Fibroblast of lung (primary cell): ENCODE measurements around the gene SLC51B. TPM values are rescaled to one million over a fixed set of nuclear protein-coding genes. Genes with fewer than 3 reads are reported as not detected.

Experiments
- DNase-seq, 2 donors: peaks; one replicate each; pipeline versions ENCODE4 v3.0.0 to v3.0.0-alpha.2; 2010; ENCODE audit warnings: low read depth in 2 of 2
- H2AFZ ChIP-seq: 2 replicates; pipeline ENCODE4 v1.5.1; 2012; ENCODE audit warnings: low read length, control low read depth, inconsistent platforms
- H3K27ac ChIP-seq: 2 replicates; pipeline ENCODE4 v1.5.1; 2011; ENCODE audit warnings: low read length, control low read depth; ENCODE audit not compliant: insufficient read depth
- H3K27me3 ChIP-seq: 2 replicates; pipeline ENCODE4 v1.5.1; 2011; ENCODE audit warnings: mild to moderate bottlenecking, low read length; ENCODE audit not compliant: control insufficient read depth, insufficient read depth
- H3K36me3 ChIP-seq: 2 replicates; pipeline ENCODE4 v1.5.1; 2011; ENCODE audit warnings: low read length; ENCODE audit not compliant: control insufficient read depth, insufficient read depth
- H3K4me1 ChIP-seq: 2 replicates; pipeline ENCODE4 v1.5.1; 2011; ENCODE audit warnings: low read length; ENCODE audit not compliant: control insufficient read depth, insufficient read depth; ENCODE audit errors: extremely low read depth
- H3K4me2 ChIP-seq: 2 replicates; pipeline ENCODE4 v1.5.1; 2011; ENCODE audit warnings: low read length, control low read depth; ENCODE audit not compliant: insufficient read depth; ENCODE audit errors: extremely low read depth
- H3K4me3 ChIP-seq, 4 experiments: fragments of 200-600 bp in 1 of 4; sonication (generic) in 1 of 4; replicated peaks in 1 of 4; 2 replicates each; pipeline ENCODE4 v1.5.1; 2011 to 2016; ENCODE audit warnings: low read length in 4 of 4, low read depth in 3 of 4, mild to moderate bottlenecking in 3 of 4, control low read depth in 2 of 4, inconsistent platforms in 1 of 4, mixed read lengths in 1 of 4; ENCODE audit not compliant: insufficient read depth in 1 of 4; ENCODE audit errors: control extremely low read depth in 1 of 4
- H3K79me2 ChIP-seq: 2 replicates; pipeline ENCODE4 v1.5.1; 2012; ENCODE audit warnings: mild to moderate bottlenecking, low read length, inconsistent platforms; ENCODE audit not compliant: control insufficient read depth, insufficient read depth
- H3K9ac ChIP-seq: 2 replicates; pipeline ENCODE4 v1.5.1; 2011; ENCODE audit warnings: mild to moderate bottlenecking, low read length, control low read depth; ENCODE audit not compliant: insufficient read depth
- H3K9me3 ChIP-seq: 2 replicates; pipeline ENCODE4 v1.5.1; 2012; ENCODE audit warnings: low read depth, low read length; ENCODE audit not compliant: control insufficient read depth, insufficient read depth
- H4K20me1 ChIP-seq: 2 replicates; pipeline ENCODE4 v1.5.1; 2011; ENCODE audit warnings: low read length; ENCODE audit not compliant: control insufficient read depth, insufficient read depth; ENCODE audit errors: extremely low read depth
- EZH2 ChIP-seq: IDR thresholded peaks from 2 replicates; pipeline ENCODE4 v1.5.1; 2012; ENCODE audit warnings: low read length, control low read depth, mild to moderate bottlenecking; ENCODE audit errors: missing control alignments
- polyA minus RNA-seq: library from RNA; depleted of rRNA, polyadenylated mRNA; stranded (reverse); fragments of >200 nt; gene quantifications from 2 replicates; pipeline ENCODE4 v1.2.3, GENCODE V29; 2011; ENCODE audit warnings: low replicate concordance
- polyA plus RNA-seq, 2 donors: library from polyadenylated mRNA; depleted of rRNA in 1 of 2; stranded (reverse) in 1 of 2; unstranded in 1 of 2; fragments of >200 nt; gene quantifications; 2 replicates each; pipeline ENCODE4 v1.2.1, GENCODE V29; 2011 to 2012; ENCODE audit warnings: missing spikeins in 1 of 2
- total RNA-seq: library from RNA; depleted of rRNA; stranded (reverse); fragments of >200 nt; gene quantifications from 2 replicates; pipeline ENCODE4 v1.2.1, GENCODE V29; 2014
- TF ChIP-seq, protein P1 (sequence below), 2 donors: IDR thresholded peaks in 1 of 2; conservative IDR thresholded peaks in 1 of 2; 1 replicate in 1 of 2; 2 replicates in 1 of 2; pipeline ENCODE4 v1.5.1; 2011 to 2012; ENCODE audit warnings: low read length in 2 of 2, control low read depth in 1 of 2, inconsistent platforms in 1 of 2, low read depth in 1 of 2, mild to moderate bottlenecking in 1 of 2

Gene SLC51B
- total RNA-seq (0.51 and 0.66 TPM in 2 replicates), polyA plus RNA-seq (0.98 and 1.2 TPM in 2 replicates), polyA minus RNA-seq (not detected in 2 replicates)
- 1.3 TPM in 2 replicates for polyA plus RNA-seq (2012)

DNA sequence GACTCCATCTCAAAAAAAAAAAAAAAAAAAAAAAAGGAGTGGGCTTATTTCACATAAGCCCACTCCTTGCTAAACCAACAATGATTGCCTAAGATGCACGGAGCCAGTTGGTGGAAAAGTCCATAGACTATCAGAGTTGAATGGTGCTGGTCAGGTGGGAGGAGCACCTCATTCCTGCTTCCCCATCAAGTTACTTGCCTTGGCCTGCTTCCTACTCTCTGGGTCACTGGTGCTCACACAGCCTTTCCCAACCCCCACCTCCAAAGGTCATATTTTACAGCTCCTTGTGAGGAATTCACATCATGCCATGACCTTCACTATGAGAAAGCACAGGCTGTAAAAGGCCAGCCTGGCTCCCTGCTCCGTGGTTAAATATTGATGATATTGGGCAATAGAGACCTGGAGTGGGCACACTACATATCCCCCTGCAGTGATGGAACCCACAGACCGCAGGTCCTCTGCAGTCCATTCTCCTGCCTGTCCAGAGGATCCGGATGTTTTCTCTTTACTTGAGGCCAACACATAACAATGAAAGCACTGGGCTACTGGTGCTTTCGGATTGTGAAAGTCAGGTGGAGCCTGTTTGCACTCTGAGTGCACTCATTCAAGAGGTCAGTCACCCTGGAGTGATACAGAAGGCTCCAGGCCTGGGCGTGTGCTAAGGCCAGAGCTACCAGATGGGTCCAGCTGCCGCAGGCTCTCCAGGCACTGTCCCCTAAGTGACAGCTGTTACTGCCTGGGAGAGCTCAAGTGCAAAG is at the start of gene SLC51B:
SLC51B (plus strand) TSS at position 664 of the 758 bp plus-strand sequence. CDS start 4,618 bp downstream, outside the sequence.
- Histone ChIP-seq H4K20me1 (no peaks in the 10 kb centered on the region), H3K9me3 (no peaks in the 10 kb centered on the region), H3K4me2 (peak within 1 kb of the TSS; percentile 57), H3K9ac (no peak within 1 kb of the TSS), H3K4me3 (no peak within 1 kb of the TSS), H3K4me1 (peaks cover 28% of the 10 kb centered on the region), H2AFZ (no peak within 1 kb of the TSS), H3K79me2 (no peaks in the 10 kb centered on the region), H3K27ac (peak within 1 kb of the TSS; percentile 38), H3K27me3 (no peaks in the 10 kb centered on the region), H3K36me3 (no peaks in the 10 kb centered on the region)
- TF ChIP-seq, protein P1, sequence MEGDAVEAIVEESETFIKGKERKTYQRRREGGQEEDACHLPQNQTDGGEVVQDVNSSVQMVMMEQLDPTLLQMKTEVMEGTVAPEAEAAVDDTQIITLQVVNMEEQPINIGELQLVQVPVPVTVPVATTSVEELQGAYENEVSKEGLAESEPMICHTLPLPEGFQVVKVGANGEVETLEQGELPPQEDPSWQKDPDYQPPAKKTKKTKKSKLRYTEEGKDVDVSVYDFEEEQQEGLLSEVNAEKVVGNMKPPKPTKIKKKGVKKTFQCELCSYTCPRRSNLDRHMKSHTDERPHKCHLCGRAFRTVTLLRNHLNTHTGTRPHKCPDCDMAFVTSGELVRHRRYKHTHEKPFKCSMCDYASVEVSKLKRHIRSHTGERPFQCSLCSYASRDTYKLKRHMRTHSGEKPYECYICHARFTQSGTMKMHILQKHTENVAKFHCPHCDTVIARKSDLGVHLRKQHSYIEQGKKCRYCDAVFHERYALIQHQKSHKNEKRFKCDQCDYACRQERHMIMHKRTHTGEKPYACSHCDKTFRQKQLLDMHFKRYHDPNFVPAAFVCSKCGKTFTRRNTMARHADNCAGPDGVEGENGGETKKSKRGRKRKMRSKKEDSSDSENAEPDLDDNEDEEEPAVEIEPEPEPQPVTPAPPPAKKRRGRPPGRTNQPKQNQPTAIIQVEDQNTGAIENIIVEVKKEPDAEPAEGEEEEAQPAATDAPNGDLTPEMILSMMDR (conservative IDR thresholded peaks at IDR 0.05 in 1 of 2, IDR thresholded peaks at IDR 0.05 in 1 of 2; ENCODE audit: low read depth in 1 of 2, low read length in 2 of 2) = no peak
- peak in 1 of 2 donors; percentile 81 for DNase-seq

DNA sequence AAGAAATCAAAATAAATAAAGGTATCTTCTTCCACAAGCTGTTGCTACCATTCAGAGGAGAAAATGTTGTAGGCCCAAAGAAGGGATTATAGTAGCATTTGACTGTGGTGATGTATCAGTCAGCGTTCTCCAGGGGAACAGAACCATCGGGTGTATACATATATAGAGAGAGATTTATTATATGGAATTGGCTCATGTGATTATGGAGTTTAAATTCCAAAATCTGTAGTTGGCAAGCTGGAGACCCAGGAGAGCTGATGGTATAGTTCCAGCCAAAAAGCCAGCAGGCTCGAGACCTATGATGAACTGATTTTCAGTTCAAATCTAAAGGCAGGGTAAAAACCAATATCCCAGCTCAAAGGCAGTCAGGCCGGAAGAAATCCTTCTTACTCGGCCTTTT is 48.1 kb upstream of the SLC51B start:
- H3K36me3 ChIP-seq = no peaks in the 10 kb centered on the region
- DNase-seq = no peak
- H3K79me2 ChIP-seq = no peaks in the 10 kb centered on the region
- no peaks in the 10 kb centered on the region for H3K4me1 ChIP-seq
- no peak overlapping the region for H3K4me2 ChIP-seq
- H4K20me1 ChIP-seq = no peaks in the 10 kb centered on the region
- H3K27me3 ChIP-seq = no peaks in the 10 kb centered on the region
- no peak overlapping the region for H3K4me3 ChIP-seq
- H2AFZ ChIP-seq = no peak overlapping the region
- no peaks in the 10 kb centered on the region for H3K9me3 ChIP-seq
- H3K9ac ChIP-seq = no peak overlapping the region
- TF ChIP-seq, protein P1 (conservative IDR thresholded peaks at IDR 0.05 in 1 of 2, IDR thresholded peaks at IDR 0.05 in 1 of 2; ENCODE audit: low read depth in 1 of 2, low read length in 2 of 2) = no peak
- TF ChIP-seq EZH2 = no peak
- no peak overlapping the region for H3K27ac ChIP-seq

DNA sequence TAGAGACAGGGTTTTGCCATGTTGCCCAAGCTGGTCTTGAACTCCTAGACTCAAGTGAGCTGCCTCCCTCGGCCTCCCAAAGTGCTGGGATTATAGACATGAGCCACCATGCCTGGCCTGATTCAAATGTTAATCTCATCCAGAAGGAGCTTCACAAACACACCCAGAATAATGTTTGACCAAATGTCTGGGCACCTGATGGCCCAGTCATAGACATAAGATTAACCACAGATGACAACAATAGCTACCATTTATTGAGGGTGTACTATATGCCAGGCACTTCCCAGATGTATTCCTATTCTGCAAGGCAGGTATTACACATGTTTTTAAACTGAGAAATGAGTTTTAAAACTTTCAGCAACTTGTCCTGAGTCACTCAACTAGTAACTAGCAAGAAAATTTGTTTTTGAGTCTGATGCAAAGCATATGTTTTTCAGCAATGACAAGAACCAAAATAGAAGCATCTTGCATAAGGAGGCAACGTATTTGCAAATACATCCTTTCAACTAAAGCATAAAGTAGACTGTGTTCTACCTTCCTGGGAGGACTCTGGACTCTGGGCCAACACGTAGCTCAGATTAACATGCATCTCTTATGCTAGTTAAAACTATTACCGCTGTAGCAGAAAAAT is 47.3 kb upstream of the SLC51B start:
- H2AFZ ChIP-seq = no peak overlapping the region
- H3K9me3 ChIP-seq = no peaks in the 10 kb centered on the region
- no peak overlapping the region for H3K9ac ChIP-seq
- no peak for DNase-seq
- no peaks in the 10 kb centered on the region for H3K79me2 ChIP-seq
- no peak overlapping the region for H3K27ac ChIP-seq
- no peak overlapping the region for H3K4me3 ChIP-seq
- no peaks in the 10 kb centered on the region for H3K36me3 ChIP-seq
- no peaks in the 10 kb centered on the region for H3K4me1 ChIP-seq
- no peaks in the 10 kb centered on the region for H4K20me1 ChIP-seq
- no peaks in the 10 kb centered on the region for H3K27me3 ChIP-seq
- no peak overlapping the region for H3K4me2 ChIP-seq
- no peak for TF ChIP-seq EZH2
- TF ChIP-seq, protein P1 (conservative IDR thresholded peaks at IDR 0.05 in 1 of 2, IDR thresholded peaks at IDR 0.05 in 1 of 2; ENCODE audit: low read depth in 1 of 2, low read length in 2 of 2) = no peak
